Ectodermal cell (in vitro differentiated cells): ENCODE results near the gene IL17RE.
"Not testable (repeated sequence)": the region's sequence is repeated elsewhere in the genome, so short reads cannot be mapped to it uniquely, and the experiment has no call there.

Experiments
- H3K27ac ChIP-seq: 2 replicates; pipeline ENCODE4 v1.7.0; 2013; ENCODE audit warnings: mild to moderate bottlenecking, low read depth, low read length; ENCODE audit not compliant: insufficient read depth, poor library complexity, severe bottlenecking
- H3K27me3 ChIP-seq: 2 replicates; pipeline ENCODE4 v1.7.0; 2013; ENCODE audit warnings: mild to moderate bottlenecking, low read length; ENCODE audit not compliant: insufficient read depth, control insufficient read depth, poor library complexity, severe bottlenecking
- H3K36me3 ChIP-seq: one replicate; pipeline ENCODE4 v1.7.0; 2013; ENCODE audit warnings: low read length; ENCODE audit not compliant: control insufficient read depth, insufficient read depth
- H3K4me1 ChIP-seq: one replicate; pipeline ENCODE4 v1.7.0; 2013; ENCODE audit warnings: low read length; ENCODE audit not compliant: control insufficient read depth, insufficient read depth
- H3K4me3 ChIP-seq: 2 replicates; pipeline ENCODE4 v1.7.0; 2013; ENCODE audit warnings: low read depth, low read length, control low read depth; ENCODE audit not compliant: insufficient read depth
- H3K9me3 ChIP-seq: 2 replicates; pipeline ENCODE4 v1.7.0; 2013; ENCODE audit warnings: mild to moderate bottlenecking, low read length, moderate library complexity; ENCODE audit not compliant: control insufficient read depth
- WGBS, 2 experiments: methylation state at CpG; one replicate each; pipeline ENCODE4 v1.1.7; 2013; ENCODE audit warnings: missing lambda C conversion rate in 2 of 2; 5-methylcytosine and 5-hydroxymethylcytosine counted together

IL17RE gene

GRCh38 chr3:9895715-9896114, 6.9 kb upstream of the IL17RE start:
- H3K36me3 ChIP-seq, result peaks cover 18% of the 10 kb centered on the region
- not testable (repeated sequence) for H3K27ac ChIP-seq, H3K4me1 ChIP-seq, H3K9me3 ChIP-seq, H3K27me3 ChIP-seq, H3K4me3 ChIP-seq
- WGBS, 2 experiments, result 93 to 95% methylated on average over 3 of the region's 3 CpGs

DNA sequence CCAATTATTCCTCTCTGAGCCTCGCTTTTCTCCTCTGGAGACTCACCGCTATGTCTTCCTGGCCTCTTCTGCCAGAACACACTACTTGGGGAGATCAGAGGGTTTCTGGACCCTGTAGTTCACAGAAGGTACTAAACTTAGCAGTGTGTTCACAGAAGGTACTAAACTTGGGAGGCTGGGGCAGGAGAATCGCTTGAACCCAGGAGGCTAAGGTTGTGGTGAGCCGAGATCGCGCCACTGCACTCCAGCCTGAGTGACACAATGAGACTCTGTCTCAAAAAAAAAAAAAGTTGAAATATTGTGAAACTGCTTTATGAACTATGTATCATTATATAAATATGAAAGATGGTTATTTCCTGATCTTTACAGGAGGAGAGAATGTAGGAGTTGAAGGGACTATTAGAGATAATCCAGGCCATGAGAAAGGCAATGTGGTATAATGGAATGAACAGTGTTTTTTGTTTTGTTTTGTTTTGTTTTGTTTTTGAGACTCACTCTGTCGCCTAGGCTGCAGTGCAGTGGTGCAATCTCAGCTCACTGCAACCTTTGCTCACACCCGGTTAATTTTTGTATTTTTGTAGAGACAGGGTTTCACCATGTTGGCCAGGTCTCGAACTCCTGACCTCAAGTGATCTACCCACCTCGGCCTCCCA, 5.8 kb upstream of the IL17RE start:
- not testable (repeated sequence) for H3K27ac ChIP-seq, H3K4me3 ChIP-seq, H3K27me3 ChIP-seq, H3K9me3 ChIP-seq, H3K4me1 ChIP-seq
- peaks cover 18% of the 10 kb centered on the region for H3K36me3 ChIP-seq
- WGBS, 2 experiments, result 97 to 99% methylated on average over 9 to 10 of the region's 10 CpGs

DNA sequence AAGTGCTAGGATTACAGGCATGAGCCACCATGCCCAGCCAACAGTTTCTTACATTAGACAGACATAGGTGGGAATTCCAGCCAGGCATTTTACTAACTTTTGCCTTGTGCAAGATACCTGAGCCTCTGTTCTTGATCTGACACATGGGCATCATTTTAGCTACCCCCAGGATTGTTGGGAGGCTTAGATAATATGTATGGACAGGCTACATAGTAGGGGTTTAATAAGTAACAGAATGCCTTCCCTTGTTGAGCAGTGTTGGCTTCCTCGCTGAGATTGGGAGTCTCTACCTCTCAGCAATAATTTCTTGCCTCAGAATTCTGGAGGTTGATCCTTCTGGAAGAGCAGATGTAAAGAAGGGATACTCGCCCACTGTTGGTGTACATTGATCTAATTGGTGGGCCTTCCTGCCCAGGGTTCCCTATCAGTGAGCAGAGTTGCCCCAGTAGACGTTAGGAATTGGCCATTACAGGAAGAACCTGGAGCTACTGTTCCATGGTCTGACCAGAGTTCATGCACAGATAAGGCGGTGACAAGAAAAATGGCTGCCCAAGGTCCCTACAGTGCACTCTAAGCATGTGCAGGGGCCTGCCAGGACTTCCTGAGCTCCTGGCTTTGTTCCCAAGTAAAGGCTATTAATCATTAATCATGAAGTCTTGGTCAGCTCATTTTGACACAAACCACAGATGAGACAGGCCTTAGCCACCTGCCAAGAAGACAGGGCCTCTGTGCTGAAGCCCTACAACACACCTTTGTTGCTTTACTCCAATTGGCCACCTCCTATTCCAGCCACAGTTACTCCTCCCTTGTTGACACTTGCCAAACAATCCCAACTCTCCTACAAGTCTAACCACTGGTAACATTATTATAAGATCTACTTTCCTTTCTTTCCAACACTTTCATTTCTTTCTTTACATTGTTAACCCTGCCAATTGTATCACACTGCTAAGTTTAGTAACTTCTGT, 5.0 kb upstream of the IL17RE start:
- Histone ChIP-seq H3K4me1 (no peaks in the 10 kb centered on the region), H3K27ac (peak overlapping the region; percentile 26)
- WGBS, 2 experiments, result 82 to 86% methylated on average over 4 of the region's 4 CpGs

GRCh38 chr3:9898467-9899241, 4.0 kb upstream of the IL17RE start:
- no peaks in the 10 kb centered on the region for H3K27me3 ChIP-seq
- H3K27ac ChIP-seq, result peak overlapping the region; percentile 26
- no peaks in the 10 kb centered on the region for H3K9me3 ChIP-seq
- H3K36me3 ChIP-seq, result peaks cover 2% of the 10 kb centered on the region
- 80 to 84% methylated on average over 8 of the region's 8 CpGs for WGBS, 2 experiments
- H3K4me1 ChIP-seq, result no peaks in the 10 kb centered on the region
- H3K4me3 ChIP-seq, result no peak overlapping the region

More for the DNA sequence above, 5.0 kb upstream of the IL17RE start:
- Histone ChIP-seq H3K4me3 (no peak overlapping the region), H3K9me3 (no peaks in the 10 kb centered on the region), H3K36me3 (peaks cover 12% of the 10 kb centered on the region), H3K27me3 (no peaks in the 10 kb centered on the region)

DNA sequence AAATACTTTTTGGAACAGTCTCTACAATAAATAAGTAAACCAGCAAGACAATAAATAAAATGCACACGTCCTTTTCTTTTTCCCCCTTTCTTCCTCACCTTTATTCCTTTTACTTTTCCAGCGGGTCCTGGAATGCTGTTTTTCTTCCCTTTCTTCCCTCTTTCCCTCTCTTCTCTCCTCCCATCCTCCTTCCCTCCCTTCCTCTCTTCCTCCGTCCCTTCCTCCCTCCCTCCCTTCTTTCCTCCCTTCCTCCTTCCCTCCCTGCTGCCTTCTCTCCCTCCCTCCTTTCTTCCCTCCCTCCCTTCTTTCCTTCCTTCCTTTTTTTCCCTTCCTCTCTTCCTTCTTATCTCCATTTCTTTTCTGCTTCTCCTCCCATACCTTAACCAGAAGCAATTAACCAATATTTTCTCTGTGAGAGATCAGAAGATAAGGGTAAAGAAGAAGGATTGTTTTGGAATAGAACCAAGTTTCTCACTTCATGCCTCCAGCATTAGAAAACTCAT, 3.3 kb upstream of the IL17RE start:
- Histone ChIP-seq H3K27ac (no peak overlapping the region), H3K27me3 (no peaks in the 10 kb centered on the region), H3K4me1 (no peaks in the 10 kb centered on the region), H3K4me3 (no peak overlapping the region), H3K36me3 (no peaks in the 10 kb centered on the region), H3K9me3 (no peaks in the 10 kb centered on the region)
- WGBS, 2 experiments, result 77 to 81% methylated on average over 3 of the region's 3 CpGs

GRCh38 chr3:9900965-9901415, 1.7 kb upstream of the IL17RE start:
- not testable (repeated sequence) for H3K4me3 ChIP-seq, H3K9me3 ChIP-seq, H3K36me3 ChIP-seq, H3K27me3 ChIP-seq, H3K4me1 ChIP-seq, H3K27ac ChIP-seq
- 92 to 97% methylated on average over 5 of the region's 6 CpGs for WGBS, 2 experiments

GRCh38 chr3:9901967-9902366, 681 bp upstream of the IL17RE start:
- Histone ChIP-seq H3K36me3 (no peaks in the 10 kb centered on the region), H3K9me3 (no peaks in the 10 kb centered on the region), H3K27ac (no peak overlapping the region), H3K4me3 (no peak overlapping the region), H3K4me1 (no peaks in the 10 kb centered on the region), H3K27me3 (no peaks in the 10 kb centered on the region)
- WGBS, 2 experiments, result 93 to 94% methylated on average over 5 of the region's 5 CpGs

DNA sequence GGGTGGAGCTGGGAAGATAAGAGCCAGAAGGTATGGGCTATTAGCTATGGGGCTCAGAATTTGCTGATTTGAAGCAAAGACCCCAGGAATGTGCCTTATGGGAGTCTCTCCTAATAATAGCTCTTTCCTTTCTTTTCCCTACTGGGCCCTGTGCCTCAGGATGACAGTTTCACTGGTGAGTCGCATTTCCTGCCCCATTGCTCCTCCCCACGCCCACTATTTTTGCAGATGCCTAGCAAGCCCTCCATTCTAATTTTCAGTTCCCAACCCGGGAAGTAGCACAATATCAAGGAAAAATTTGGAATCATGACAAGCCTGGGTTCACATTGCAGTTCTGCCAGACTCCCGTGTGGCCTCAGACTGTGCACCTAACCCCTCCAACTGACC, 583 bp downstream of the IL17RE start:
- WGBS, 2 experiments, result 78 to 81% methylated on average over 4 of the region's 4 CpGs
- no peaks in the 10 kb centered on the region for H3K9me3 ChIP-seq
- H3K27me3 ChIP-seq, result no peaks in the 10 kb centered on the region
- no peak overlapping the region for H3K4me3 ChIP-seq
- H3K27ac ChIP-seq, result no peak overlapping the region
- H3K36me3 ChIP-seq, result no peaks in the 10 kb centered on the region
- no peaks in the 10 kb centered on the region for H3K4me1 ChIP-seq

GRCh38 chr3:9903904-9904303, 1.3 kb downstream of the IL17RE start:
- 93 to 98% methylated on average over 3 to 4 of the region's 4 CpGs for WGBS, 2 experiments
- no peaks in the 10 kb centered on the region for H3K9me3 ChIP-seq
- H3K4me3 ChIP-seq, result no peak overlapping the region
- no peak overlapping the region for H3K27ac ChIP-seq
- no peaks in the 10 kb centered on the region for H3K36me3 ChIP-seq
- H3K27me3 ChIP-seq, result no peaks in the 10 kb centered on the region
- no peaks in the 10 kb centered on the region for H3K4me1 ChIP-seq

- H3K4me1 ChIP-seq, result no peaks in the 10 kb centered on the region
- WGBS, 2 experiments, result 91 to 94% methylated on average over 5 of the region's 5 CpGs
Measured at GRCh38 chr3:9906480-9906879, 3.8 kb downstream of the IL17RE start.

More at GRCh38 chr3:9906480-9906879, 3.8 kb downstream of the IL17RE start:
- no peaks in the 10 kb centered on the region for H3K36me3 ChIP-seq
- H3K27me3 ChIP-seq, result no peaks in the 10 kb centered on the region
- no peak overlapping the region for H3K27ac ChIP-seq
- H3K4me3 ChIP-seq, result no peak overlapping the region
- no peaks in the 10 kb centered on the region for H3K9me3 ChIP-seq
